Stimulated activated CD4-positive, alpha-beta T cell treated with anti-CD3 and anti-CD28 coated beads, Interleukin-4, amount 100 ng/mL, for 1 hour (primary cell): Measurements from ENCODE around the gene PRKAB1.
"Not testable (repeated sequence)": the region's sequence is repeated elsewhere in the genome, so short reads cannot be mapped to it uniquely, and the experiment has no call there.

Source experiments
- DNase-seq: peaks from one replicate; pipeline ENCODE4 v3.0.0-alpha.2; 2020

The PRKAB1 gene, protein sequence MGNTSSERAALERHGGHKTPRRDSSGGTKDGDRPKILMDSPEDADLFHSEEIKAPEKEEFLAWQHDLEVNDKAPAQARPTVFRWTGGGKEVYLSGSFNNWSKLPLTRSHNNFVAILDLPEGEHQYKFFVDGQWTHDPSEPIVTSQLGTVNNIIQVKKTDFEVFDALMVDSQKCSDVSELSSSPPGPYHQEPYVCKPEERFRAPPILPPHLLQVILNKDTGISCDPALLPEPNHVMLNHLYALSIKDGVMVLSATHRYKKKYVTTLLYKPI

DNA sequence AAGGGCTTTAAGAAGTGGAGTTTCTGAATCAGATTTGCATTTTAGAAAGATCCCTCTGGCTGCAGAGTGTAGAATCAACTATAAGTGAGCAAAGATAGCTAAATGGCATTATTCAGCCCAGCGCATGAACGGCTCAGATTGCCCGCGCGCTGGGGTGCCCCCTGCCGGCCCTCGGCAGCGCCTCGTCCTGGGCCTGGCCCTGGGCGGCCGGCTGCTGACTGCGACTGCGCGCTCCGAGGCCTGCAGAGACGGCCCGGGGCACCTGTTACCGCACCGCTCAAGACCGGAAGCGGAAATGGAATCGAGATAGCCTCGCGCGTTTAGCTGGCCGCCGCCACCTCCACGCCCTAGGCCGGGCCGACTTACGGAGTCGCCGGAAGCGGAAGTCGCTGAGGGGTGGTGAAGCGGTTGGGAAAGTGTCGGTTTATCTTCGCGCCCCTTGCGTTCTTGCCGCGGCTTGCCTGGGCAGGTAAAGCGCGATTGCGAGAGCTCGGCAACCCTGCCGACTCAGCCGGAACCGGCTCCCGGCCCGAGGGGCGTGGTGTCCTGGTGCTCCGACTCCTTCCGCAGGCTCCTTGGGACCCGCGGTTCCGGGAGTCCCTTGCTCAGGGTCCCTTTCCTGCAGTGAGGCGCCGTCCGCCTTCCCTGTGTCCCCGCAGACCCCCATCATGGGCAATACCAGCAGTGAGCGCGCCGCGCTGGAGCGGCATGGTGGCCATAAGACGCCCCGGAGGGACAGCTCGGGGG lies at the start of gene PRKAB1:
TSS of gene PRKAB1 (plus strand) at position 557 of the 747 bp plus-strand sequence. CDS start at position 669, 112 bp downstream.
- DNase-seq = peak; percentile 94

DNA sequence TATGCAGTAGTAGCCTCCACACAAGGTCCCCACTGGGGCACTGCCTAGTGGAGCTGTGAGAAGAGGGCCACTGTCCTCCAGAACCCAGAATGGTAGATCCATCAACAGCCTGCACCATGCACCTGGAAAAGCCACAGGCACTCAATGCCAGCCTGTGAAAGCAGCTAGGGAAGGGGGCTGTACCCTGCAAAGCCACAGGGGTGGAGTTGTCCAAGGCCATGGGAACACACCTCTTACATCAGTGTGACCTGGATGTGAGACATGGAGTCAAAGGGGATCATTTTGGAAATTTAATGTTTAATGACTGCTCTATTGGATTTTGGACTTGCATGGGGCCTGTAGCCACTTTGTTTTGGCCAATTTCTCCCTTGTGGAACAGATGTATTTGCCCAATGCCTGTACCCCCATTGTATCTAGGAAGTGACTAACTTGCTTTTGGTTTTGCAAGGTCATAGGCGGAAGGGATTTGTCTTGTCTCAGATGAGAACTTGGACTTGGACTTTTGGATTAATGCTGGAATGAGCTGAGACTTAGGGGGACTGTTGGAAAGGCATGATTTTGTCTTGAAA lies 49.5 kb upstream of the PRKAB1 start:
- not testable (repeated sequence) for DNase-seq

DNA sequence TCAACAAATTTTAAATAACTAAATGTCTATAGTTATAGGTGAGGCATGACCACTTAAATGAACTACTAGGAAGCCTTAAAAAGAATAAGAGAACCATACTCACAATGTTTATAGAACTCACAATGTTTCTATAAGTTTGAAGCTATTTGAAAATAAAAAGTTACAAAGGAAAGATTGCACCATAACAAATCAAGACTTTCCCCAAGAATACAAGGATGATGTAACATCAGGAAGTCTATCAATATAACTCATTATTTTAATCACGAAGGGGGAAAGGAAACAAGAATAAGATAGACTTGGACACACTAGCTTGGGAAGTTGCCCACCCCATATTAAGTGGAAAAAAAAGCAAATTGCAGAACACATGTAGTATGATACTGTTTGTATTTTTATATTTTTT lies 47.4 kb upstream of the PRKAB1 start:
- no peak for DNase-seq

DNA sequence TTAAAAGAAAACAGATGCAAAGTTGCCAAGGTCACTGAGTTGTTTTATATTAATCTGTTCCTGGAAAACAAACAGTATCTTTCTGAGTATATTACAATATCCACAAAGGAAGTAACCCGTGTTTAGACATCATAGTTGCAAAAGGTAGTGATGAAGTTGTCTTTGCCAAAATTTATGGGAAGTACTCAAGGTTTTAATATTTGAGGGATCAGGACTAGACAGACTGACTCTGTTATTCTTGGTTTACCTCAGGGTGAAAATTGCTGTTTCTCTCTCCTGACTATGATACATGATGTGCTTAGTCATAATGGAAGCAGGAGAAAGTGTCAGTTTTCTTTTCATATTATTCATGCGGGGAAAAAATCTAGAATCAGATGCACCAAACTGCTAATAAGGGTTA lies 46.1 kb upstream of the PRKAB1 start:
- DNase-seq = no peak

DNA sequence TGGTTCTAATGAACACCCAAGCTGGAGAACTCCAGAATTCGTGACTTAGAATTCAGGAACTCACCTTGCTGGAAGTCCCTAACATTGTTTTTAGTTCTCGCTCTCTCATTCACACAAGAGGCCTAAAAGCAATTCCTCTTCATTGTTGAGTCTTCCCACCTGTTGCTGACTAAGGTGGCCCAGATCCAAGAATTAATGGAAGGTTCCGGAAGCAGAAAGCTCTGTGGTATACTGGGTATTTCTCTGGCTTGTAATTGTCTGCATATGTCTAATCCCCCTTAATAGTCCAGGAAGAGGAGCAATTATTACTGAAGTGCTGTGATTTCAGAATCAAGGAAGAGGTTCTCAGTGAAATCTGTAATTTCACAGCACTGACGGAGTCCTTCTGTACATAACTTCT lies 43.0 kb upstream of the PRKAB1 start:
- no peak for DNase-seq

DNA sequence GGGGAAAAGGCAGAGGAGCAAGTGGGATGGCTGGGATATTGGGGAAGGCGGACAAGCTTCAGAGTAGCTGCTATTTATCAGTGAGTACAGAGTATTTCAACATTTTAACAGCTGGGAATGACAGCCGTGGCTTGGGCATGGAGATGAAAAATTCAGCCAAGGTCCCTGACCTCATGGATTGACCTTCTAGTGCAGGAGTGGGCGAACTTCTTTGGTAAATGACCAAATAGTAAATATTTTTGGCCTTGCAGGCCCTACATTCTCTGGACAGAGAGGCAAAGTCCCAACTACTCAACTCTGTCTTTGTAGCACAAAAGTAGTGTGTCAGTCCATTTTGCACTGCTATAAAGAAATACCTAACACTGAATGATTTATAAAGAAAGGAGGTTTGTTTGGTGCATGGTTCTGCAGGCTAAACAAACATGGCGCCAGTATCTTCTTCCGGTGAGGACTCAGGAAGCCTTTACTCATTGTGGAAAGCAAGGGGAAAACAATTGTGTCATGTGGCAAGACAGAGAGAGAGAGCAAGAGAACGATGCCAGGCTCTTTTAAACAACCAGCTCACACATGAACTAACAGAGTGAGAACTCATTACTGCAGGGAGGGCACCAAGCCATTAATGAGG lies 40.8 kb upstream of the PRKAB1 start:
- no peak for DNase-seq

DNA sequence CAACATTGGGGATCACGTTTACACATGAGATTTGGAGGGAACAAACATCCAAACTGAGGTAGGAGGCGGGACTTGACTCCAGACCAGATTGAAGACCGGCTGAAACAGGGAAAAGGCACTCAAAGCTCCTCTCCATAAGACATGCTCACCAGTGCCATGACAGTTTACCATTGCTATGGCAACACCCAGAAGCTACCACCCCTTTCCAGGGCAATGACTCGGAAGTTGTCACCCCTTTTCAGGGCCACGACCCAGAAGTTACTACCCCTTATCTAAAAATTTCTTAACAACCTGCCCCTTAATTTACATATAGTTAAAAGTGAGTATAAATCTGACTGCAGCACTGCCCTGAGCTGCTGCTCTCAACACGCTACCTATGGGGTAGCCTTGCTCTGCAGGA lies 40.2 kb upstream of the PRKAB1 start:
- DNase-seq = no peak

DNA sequence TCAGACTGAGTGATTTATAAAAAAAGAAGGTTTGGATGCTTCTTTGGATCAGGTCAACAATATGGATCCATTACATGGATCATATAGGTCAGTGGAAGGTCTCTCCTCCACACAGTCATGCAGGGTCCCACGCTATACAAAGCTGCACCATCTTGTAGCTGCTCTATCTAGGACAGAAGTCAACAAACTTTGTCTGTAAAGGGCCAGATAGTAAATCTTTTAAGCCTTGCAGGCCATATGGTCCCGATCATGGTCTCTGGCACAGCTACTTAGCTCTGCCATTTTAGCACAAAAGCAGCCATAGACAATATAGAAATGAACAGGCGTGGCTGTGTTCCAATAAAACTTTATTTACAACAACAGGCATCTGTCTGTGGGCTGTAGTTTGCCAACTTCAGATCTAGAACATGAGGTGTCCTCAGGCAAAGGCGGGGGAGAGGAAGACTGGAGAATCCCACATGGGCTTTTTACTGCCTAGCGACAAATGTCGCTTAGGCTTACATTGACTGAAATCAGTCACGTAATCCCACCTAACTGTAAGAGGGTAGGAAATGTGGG lies 37.6 kb upstream of the PRKAB1 start:
- no peak for DNase-seq

DNA sequence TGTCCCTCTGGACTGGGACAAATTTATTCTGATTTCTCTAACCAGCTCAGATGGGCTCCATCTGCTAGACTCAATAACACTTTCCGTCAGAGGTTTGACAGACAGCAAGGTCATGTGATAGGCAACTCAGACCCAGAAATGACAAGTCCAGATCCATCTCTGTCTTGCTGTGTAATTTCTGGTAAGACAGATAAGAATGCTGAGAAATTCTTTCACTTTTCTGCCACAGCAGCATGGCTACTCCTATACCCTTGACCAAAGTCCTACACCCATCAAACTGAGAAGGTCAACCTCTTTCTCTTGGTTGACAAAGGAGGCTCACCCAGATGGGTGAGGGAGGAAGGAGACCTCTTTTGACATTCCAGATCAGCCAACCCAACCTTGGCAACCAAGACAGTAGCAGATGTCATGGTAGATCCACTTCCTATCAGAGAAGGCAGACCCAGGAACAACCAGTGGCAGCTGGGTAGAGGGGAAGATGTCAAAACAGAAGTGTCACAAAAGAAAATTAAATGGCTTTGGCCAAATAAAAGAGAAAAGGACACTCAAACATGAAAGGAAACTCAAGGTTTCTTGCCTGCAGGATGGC lies 36.9 kb upstream of the PRKAB1 start:
- DNase-seq = no peak

DNA sequence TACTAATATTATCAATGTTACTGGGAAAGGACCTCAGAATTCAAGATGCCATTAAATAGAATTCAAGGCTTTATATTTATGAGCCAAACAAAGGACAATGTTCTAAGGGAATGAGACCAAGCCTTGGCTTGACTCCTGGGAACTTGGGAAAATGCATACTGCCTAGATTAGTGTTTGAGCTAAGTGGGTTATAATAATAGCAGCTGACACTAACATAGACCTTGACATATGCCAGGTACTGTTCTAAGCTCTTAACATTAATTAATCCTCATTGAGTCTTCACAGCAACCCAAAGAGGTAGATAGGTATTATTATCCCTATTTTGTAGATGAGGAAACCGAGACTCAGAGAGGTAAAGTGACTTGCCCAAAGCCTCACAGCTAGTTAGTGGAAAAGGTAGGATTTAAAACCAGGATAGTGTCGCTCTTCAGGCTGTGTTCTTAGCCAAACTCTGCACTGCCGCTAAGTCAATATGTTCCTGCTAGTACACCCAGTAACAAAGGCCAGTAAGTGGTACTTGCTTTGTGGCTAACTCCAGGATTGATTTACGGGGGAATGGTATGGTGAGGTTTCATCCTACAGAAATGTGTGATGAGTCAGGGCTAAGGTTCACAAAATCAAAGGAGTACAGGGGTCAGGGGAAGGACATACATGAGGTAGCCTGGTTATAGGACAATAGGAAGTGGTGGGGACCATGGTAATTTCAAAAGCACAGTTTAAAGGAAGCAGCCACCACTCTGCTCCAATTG lies 35.8 kb upstream of the PRKAB1 start:
- no peak for DNase-seq

DNA sequence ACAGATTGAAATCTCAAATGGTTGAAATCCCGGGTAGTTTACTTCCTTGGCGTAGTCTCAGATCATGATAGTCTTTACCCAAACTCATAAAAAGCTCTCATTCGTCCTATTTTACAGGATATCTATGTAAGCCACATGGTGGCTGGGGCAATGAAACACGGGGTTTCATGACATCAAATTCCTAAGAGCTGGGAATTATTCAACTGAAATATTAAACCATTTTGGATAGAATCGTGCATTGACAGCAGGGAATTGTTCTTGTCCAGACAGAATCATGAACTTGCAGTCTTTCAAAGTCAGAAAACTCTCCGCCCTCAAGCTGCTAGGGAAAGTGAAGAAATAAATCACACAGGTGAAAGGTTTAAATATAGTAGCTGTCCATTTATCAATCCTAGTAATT lies 33.2 kb upstream of the PRKAB1 start:
- DNase-seq = no peak

DNA sequence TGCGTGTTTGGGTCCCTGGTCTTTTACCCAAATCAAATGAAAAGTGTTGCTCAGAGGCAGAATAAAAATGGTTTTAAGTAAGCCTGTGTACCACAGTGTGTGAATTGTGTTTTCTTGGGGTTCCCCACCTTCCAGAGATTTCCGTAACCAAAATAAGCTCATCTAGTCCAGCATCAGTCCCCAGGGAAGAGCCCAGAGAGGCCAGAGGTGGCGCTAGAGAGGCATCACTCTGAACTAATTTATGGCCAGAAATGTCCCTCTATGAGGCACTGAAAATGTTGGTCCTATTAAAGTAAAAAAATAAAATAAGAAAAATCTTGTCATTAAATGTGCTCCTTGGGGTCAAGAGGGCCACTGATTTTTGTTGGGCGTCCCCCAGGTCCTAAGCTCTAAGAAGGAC lies 24.9 kb upstream of the PRKAB1 start:
- no peak for DNase-seq

DNA sequence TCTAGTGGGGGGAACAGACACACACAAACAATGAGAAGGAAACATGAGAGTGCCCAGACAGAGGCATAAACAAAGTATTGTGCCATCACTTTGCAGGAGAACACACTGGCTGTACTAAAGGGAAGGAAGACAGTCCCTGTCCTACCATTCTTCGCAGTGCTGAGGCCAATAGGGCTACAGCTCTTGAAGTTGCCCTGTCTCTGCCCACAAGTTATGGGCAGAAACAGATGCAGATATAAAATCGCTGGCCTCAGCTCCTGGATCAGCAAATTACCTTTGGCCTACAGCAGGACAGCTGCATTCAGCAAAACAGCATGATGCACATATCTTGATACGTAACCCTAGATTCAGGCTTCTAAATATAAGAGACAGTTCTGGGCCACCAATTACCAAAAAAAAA lies 23.0 kb upstream of the PRKAB1 start:
- DNase-seq = no peak

DNA sequence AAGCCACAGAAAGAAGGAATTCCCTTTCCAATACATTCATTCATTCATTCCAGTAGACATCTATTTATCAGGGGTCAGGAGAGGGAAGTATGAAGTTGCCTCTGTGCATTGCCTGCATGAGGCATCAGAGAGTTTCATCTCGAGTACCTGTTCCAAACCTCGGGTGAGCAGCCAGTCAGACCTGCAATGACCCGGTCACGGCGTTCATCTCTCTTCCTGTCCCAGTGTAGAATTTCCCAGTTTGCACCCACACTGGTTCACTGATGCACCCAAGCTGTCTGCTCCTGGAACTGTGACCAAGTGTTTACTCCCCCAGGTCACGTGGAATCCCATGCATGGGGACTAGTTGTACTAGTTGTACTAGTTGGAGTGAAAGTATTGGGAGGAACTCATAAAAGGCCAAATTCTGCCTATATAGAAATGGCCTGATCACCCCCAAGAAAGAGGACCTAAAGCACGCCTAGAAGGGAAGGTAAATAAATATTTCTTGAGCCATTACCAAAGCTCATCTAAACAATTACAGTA lies 22.3 kb upstream of the PRKAB1 start:
- no peak for DNase-seq

DNA sequence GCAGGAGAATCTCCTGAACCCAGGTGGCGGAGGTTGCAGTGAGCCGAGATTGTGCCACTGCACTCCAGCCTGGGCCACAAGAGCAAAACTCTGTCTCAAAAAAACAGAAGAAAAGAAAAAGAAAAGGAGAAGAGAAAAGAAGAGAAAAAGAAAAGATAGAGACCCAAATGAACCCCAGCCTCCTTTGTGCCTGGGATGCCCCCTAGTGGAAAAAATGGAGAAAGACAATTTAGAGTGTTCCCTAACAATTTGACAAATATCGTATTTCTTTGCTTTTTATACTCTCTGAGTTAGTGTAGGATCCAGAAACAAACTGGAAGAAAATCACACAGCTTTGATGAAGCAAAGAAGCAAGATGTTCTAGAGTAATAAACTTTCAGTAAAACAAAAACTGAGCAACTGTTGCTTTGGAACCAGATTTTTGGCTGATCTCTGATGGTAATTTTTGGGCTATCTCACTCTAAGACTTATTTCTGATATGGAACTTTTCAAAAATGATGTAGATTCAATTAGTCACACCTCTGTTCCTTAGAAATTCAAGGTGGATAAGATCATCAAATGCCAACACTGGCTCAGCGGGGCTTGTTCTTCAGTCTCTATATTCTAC lies 18.6 kb upstream of the PRKAB1 start:
- no peak for DNase-seq

DNA sequence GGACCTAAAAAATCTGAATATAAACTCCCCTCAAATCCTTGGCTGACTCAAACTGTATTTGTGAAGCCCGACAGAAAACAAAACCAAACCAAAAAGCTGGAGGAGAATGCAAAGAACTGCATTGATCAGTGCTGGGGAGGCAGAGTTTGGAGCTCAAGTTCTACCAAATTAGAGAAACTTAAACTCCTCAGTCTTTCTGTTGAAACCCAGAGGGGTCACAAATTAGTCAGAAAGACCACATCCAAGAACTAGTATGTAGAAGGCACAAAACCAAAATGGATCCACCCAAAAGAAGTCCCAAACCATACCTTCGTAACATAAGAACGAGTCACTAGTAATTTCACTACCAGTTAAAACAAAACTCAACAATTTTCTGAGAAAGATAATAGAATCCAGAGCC lies 15.3 kb upstream of the PRKAB1 start:
- no peak for DNase-seq

DNA sequence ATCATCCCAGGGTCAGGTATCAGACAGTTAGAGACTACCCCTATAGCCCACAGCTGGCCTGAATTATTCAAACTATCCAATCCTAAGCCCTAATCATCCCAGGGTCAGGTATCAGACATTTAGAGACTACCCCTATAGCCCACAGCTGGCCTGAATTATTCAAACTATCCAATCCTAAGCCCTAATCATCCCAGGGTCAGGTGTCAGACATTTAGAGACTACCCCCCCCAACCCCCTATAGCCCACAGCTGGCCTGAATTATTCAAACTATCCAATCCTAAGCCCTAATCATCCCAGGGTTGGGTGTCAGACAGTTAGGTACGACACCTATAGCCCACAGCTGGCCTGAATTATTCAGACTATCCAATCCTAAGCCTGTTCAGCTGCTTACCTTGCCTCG lies 10.9 kb upstream of the PRKAB1 start:
- not testable (repeated sequence) for DNase-seq

DNA sequence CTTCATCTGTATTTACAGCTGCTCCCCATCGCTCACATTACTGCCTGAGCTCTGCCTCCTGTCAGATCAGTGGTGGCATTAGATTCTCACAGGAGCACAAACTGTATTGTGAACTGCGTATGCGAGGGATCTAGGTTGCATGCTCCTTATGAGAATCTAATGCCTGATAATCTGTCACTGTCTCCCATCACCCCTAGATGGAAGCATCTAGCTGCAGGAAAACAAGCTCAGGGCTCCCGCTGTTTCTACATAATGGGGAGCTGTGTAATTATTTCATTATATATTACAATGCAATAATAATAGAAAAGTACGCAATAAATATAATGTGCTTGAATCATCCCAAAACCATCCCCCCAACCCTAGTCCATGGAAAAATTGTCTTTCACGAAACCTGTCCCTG lies 9.8 kb upstream of the PRKAB1 start:
- DNase-seq = not testable (repeated sequence)

DNA sequence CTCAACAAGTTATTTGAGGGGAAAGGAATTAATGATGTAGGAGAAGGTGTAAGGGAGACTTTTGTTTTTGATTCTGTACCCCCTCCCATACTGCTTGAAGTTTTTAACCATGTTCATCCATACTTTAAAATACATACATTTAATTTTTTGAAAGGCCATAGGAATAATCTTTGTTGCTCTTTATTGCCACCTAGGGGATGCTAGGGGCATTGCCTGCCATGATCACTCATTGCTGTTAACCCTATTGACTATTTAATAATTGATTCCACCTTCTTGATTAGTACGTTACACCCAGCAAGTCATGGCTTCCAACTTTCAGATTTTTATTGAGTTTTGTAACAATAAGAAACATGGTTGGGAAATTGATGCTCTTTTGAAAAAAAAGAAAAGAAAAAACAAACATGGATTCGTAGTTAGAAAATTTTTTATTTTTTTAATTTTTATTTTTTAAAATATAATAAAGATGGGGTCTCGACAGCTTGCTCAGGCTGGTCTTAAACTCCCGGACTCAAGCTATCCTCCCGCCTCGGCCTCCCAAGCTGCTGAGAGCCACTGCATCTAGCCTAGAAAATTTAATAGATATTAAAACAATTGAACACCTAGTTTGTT lies 8.5 kb upstream of the PRKAB1 start:
- DNase-seq = peak; percentile 30

DNA sequence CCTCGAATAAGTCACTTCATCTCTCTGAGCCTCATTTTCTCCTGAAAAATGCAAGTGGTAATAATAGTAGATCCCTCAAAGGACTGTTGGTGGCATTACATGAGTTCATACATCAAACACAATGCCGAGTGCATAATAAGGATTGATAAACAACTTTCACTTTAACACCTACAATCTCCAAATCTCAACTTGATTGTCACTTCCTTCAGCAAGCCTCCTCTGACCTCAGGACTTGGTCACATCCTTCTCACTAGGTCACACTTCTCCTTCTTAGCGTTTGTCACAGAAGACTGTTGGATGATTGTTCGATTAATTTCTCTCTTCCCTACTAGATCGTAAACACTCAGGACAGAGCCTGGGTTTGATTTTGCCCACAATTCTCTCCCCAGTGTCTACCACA lies 7.9 kb upstream of the PRKAB1 start:
- no peak for DNase-seq

DNA sequence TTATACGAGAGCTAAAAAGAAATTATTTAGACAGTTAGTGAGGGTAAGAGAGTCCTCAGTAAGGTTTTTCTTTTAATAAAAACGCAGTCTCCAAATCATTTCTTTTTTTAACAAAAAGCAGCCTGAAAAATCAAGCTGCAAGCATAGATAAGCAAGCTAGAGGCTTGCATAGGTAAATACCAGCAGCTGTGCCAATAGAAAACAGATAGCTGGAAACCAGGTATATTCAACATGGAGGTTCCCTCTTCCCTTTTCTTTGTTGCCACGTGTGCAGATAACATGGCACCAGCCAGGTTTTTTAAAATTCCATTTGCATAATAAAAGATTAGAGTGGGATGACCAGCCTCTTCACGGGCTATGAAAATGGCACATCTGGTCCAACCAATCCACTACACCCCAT lies 6.1 kb upstream of the PRKAB1 start:
- no peak for DNase-seq
